Retina (tissue), 1 donor: ENCODE data around the gene PNPLA5.

ENCODE experiments used
- DNase-seq: peaks from one replicate; pipeline ENCODE4 v3.0.0-alpha.2; 2016

Gene PNPLA5

DNA sequence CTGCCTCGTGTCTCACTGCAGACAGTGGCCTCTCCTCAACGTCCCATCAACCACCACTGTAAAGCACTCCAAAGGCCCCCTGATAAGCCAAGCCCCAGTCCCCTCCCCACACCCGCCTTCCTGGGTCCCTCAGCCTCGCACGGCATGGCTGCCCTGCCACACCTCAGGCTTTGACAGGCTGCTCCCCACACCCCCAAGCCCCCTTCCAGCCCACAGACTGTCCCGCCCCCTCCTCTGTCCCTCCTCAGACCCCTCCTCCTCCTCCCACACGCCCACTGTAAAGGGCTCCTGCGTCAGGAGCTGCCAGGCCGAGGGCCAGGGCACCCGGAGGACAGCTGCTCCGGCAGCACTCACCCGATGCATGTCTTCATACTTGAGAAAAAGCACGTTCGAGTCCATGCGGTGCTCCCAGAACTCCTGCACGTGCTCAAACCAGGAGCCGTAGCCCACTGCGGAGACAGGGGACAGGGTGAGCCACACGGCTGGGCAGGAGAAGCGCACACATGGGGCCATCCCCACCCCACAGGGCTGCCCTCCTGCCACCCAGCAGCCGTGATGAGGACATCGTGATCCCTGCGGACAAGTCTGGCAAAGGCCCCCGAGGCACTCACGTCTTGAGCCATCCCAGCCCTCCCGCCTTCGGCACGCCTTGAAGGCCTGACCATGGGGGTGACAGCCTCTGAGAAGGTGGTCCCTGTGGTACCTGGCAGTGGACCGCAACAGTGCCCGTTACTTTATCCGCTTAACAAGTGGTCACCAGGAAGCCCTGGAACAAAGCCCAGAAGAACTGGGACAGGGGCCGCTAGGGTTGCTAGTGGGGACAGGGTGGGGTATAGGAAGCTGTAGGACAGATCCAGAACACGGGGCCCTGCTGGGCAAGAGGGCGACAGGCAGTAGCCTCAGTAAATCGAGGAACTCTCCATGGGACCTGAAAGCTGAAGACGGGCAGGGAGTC, 58.2 kb downstream of the PNPLA5 start:
- no peak for DNase-seq

DNA sequence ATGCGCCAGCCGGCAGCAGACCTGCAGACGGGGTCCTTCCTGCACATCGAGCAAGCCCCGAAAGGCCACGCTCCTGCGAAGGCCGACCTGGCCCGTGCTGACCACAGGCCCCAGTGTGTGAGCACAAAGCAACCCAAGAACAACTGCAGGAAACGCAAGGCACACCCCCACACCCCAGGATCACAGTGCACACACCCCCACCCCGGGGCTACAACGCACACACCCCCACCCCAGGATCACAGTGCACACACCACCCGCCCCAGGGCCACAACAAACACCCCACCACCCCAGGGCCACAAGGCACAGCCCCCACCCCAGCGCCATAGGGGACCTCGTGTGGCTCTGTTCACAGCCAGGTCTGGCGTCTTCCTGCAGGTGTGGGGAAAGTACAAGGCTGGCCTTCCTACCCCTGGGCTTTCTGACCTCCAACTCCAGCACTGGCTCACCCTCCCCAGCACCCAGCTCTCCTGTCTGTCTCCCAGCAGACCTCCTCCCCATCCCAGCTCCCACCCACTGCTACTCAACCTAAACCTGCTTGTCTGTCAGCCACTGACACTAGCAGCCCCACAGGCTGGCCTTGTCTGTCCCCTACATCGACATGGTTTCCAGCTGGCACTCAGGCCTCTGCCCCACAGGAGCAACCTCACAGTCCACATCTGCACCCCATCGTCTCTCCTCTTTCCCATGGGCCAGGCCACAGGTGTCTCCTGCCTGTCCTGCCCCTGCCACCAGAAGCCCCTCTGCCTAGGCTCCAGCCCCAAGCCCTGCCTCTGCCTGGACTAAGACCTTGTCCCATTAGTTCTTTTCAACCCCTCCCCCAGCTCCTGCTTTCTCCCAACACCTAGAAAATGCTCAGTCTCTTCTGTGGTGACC, 59.2 kb downstream of the PNPLA5 start:
- no peak for DNase-seq

DNA sequence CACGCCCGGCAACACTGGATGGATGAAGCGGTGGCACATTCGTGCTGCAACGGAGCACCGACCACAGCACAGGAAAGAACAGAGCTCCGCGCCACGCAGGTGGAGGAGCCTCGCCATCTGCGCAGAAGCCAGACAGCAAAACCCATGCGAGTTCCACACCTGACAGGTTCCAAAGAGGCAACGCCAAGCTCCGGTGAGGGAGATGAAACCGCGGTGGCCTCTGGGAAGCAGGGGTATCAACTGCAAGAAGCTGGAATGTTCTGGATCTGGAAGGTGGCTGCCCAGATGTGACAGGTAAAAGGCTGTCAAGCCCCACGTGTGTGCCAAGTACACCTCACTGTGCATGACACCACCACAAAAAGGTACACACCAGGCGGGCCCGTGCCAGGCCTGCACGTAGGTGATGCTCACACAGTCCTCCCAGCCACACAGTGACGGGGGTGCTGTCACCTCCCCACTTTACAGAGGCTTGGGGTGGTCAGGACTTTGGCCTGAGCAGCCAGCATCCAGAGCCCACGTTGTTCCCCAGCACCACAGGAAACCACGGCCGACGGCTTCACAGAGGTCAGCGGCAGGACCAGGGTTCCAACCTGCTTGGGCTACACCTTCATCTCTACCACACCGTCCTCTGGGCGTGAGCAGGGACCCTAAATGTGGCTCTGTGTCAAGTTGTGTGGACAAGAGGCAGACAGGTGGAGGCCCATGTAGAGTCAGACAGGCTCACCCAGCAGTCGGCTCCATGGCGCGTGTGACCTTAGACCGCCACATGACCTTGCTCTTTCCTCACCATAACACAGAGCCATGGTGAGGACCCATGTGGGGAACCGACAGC, 60.0 kb downstream of the PNPLA5 start:
- DNase-seq, result no peak

DNA sequence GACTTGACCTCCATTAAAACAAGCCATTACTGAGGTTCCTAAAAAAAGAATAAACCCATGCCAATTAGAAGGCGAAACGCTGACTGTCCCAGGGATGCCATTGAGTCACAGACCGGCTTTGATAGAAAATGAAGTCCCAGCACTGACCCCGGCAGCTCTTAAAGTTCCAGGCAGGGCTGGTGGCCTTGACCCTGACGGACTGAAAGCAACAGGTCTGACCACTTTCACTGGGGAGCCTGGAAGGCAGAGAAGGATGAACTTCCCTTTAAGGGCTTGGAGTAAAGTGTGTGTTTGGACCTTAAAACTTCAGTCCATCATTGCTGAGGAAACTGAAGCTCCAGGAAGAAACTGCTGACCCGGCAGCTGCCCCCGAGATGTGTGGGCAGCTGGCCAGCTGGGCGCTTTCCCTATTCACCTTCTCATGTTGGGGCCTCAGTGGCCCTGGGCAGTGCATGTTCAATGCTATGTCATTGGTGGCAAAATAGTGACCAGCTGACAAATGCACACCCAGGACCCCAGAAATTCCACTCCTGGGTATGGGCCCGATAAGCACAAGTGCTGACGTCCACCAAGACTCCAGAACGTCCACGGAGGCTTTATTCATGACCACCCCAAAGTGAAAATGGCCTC, 60.8 kb downstream of the PNPLA5 start:
- DNase-seq, result no peak

DNA sequence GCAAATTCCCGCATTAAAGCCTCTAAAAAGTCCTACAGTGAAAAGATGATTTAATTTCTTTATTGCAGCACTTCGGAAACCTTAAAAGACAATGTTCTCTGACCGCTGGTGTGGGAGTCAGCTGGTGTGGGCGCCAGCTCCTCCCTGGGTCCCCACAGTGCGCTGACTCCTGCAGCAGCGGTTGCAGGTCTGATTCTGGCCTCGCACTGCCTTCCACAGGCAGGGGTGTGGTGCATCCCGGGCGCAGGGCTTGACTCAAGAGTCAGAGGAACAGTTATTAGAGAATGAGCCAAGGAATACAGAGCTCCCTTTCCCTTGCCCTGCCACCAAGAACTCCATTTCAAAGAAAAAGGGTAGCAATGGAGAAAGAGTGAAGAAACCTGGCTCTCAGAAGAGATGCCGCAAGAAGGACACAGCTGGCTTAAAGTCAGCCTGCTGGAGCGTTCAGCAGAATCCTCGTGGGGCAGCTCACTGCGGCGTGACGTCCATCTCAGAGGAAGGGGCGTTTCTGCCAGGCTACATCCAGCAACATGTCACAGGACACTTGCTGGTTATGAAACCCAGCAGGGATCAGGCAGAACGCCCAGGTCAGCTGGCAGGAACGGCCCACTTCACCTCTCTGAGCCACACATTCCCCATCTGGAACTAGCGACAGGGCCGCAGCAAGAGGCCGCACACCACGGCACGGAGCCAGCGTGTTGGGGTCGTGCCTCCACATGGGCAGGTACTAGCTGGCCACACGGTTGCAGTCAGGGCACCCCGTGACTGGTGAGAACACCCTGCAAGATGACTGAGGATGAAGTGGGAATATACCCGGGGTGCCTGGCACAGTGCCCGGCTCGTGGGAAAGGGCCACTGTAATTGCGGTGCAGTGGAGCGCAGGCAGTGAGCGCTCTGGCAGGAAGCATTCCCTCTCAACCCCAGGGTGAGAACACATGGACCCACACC, 61.6 kb downstream of the PNPLA5 start:
- peak; percentile 65 for DNase-seq
